ENCODE results near the gene PVR. TPM values are rescaled to one million over a fixed set of nuclear protein-coding genes. Genes with fewer than 3 reads are reported as not detected.
"Not testable (repeated sequence)": the region's sequence is repeated elsewhere in the genome, so short reads cannot be mapped to it uniquely, and the experiment has no call there.

PVR gene
- total RNA-seq, 1 experiment from 2014 or later, result 52.1 TPM

DNA sequence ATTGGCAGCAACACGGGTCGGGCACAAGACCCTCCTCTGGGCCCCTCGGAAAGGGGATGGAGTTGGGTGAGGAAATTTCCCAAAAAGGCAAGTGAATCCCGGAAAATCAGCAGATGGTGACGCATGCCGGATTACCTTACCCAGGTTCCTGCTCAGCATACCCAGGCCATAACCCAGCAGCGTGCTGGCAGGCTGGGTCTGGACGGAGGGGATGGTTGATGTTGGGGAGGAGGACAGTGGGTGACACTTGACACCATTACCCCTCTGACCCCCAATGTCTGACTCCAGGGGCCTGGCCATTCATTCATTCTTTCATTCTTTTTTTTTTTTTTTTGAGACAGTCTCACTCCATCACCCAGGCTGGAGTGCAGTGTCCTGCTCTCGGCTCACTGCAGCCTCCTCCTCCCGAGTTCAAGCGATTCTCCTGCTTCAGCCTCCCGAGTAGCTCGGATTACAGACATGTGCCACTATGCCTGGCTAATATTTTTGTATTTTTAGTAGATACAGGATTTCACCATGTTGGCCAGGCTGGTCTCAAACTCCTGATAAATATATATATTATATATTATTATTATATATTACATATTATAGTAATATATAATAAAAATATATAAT lies 799 bp downstream of the PVR start:
- peak; percentile 43 for DNase-seq (ENCODE audit: low read depth)

DNA sequence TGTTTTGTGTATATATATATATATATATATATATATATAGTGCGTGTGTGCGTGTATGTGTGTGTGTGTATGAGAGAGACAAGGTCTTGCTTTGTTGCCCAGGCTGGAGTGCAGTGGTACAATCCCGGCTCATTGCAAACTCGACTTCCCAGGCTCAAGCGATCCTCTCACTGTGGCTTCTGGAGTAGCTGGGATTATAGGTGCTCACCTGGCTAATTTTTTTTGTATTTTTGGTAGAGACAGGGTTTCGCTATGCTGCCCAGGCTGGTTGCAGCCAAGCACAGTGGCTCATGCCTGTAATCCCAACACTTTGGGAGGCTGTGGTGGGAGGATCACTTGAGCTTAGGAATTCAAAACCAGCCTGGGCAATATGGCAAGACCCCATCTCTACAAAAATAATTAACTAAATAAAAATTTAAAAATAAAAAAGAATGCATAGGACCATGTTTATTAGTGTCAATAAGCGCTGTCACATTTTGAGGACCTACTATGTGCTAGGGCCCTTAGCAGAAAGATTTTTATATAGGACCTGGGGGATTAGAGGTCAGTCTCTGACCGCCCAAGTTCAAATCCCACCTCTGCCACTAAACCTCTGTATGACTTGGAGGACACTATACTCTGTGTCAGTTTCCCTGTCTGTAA lies 1.8 kb downstream of the PVR start:
- DNase-seq (ENCODE audit: low read depth), result no peak

DNA sequence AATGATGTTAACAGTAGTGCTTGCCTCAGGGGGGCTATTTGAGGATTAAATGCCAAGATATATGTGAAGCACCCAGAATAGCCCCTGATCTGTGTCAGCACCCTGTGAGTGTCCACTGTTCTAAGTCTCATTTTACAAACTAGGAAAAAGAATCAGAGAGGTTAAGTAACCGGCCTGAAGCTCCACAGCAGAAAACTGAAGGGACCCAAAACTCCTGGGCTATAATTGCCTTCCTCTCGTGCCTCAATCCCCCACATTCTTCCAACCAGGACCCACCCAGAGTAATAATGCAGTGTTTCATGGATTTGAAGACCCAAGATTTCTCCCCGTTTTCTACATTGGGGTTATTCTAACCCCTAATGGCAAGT lies 2.3 kb downstream of the PVR start:
- no peak for DNase-seq (ENCODE audit: low read depth)

DNA sequence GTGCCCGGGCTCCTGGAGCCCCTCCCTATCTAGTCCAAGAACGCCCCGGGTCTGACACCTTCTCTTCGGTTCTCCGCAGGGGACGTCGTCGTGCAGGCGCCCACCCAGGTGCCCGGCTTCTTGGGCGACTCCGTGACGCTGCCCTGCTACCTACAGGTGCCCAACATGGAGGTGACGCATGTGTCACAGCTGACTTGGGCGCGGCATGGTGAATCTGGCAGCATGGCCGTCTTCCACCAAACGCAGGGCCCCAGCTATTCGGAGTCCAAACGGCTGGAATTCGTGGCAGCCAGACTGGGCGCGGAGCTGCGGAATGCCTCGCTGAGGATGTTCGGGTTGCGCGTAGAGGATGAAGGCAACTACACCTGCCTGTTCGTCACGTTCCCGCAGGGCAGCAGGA lies 3.4 kb downstream of the PVR start:
- DNase-seq (ENCODE audit: low read depth), result no peak

DNA sequence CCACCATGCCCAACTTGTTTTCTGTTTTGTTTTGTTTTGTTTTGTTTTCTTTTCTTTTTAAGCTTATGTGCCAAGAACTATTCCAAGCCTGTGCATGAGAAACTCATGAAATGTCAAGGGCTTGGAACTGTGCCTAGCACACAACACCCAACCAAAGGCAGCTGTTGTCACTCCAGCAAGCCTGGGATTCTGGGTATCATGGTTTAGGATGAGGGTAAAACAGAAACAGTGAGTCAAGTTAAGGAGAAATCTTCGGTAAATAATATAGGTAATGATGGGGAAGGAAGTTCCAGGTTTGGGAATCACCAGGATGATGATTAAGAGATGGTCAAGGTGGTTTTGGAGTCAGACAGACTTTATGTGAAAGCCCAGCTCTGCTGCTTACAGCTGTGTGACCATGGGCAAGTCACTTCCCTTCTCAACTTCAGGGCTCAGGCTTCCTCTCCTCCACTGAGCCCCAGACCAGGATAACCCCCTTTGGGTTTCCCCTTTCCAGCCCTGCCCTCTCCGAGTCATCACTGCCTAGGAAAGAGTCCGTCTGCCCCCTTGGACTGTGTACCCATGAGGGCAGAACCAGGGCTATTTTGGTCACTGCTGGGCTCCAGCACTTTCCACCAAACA lies 5.0 kb downstream of the PVR start:
- peak; percentile 95 for DNase-seq (ENCODE audit: low read depth)

DNA sequence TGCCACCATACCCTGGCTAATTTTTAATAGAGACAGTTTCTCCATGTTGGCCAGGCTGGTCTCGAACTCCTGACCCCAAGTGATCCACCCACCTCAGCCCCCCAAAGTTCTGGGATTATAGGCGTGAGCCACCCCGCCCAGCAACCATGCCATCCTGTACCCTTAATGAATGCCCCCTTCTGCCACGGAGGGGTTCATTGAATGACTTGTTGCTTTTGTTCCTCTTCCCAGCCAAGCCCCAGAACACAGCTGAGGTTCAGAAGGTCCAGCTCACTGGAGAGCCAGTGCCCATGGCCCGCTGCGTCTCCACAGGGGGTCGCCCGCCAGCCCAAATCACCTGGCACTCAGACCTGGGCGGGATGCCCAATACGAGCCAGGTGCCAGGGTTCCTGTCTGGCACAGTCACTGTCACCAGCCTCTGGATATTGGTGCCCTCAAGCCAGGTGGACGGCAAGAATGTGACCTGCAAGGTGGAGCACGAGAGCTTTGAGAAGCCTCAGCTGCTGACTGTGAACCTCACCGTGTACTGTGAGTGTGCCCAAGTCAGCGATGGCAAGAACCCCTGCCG lies 6.0 kb downstream of the PVR start:
- DNase-seq (ENCODE audit: low read depth), result no peak

DNA sequence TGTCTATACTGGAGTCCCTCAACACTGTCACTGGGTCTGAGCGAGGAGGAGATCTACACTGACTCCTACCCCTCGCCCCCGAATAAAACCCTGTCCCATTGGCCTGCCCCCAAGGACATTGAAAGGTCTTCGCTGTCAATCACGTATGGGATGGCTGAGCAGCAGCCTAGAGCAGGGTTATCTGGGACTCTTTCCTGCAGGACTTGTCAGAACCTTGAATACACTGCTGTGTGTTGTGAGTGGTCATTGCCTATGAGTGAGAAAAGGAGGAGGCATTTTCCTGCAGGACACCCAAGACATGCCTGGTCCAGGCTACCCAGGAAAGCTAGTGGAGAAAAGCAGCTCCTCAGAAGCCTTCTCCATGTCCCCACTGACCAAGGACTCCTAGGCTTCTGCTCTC lies 9.6 kb downstream of the PVR start:
- no peak for DNase-seq (ENCODE audit: low read depth)

DNA sequence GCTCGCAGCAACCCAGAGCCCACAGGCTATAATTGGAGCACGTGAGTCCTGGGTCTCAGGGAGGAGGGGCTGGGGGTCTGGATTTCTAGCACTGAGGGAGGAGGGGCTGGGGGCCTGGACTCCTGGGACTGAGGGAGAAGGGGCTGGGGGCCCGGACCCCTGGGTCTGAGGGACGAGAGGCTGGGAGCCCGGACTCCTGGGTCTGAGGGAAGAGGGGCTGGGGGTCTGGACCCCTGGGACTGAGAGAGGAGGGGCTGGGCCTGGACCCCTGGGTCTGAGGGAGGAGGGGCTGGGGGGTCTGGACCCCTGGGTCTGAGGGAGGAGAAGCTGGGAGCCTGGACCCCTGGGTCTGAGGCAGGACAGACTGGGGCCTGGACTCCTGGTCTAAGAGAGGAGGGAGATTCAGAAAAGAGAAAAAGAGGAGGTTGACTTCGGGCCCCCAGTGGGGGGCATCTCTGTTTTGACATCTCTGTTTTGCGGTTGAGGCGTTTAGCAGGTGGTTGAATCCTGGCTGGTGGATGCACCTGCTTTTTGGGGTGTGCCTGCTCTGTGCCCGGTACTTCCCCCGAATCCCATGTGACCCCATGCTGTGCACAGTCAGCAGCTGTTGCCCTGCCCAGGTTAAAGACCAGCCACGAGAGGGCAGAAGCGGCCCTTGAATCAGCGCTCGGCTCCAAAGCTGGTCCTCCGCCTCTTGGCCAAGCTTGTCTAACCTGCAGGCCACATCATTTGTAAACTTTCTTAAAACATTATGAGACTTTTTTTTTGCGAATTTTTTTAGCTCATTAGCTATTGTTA lies 10.5 kb downstream of the PVR start:
- peak; percentile 84 for DNase-seq (ENCODE audit: low read depth)

DNA sequence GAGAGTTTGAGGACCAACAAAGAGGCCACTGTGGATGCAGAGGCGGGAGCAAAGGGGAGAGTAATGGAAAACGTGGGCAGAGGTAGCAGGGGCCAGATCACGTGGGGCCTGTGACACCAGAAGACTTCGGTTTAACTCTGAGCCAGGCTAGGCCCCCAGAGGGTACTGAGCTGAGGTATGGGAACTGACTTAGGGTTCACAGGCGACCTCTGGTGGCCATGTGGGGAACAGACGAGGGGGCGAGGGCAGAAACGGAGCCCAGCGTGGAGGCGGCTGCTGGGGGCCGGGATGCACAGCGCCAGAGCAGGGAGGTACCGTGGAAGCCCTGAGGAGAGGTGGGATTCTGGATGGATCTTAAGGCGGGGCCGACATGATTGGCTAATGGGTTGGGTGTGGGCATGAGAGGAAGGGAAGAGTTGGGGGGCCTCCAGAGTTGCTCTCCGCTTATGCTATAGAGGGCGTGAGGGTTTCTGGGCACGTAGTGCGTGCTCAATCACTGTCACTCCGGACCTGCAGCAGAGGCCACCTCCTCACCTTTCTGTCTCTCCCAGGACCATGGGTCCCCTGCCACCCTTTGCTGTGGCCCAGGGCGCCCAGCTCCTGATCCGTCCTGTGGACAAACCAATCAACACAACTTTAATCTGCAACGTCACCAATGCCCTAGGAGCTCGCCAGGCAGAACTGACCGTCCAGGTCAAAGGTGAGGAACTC lies 13.7 kb downstream of the PVR start:
- DNase-seq (ENCODE audit: low read depth), result peak; percentile 36

DNA sequence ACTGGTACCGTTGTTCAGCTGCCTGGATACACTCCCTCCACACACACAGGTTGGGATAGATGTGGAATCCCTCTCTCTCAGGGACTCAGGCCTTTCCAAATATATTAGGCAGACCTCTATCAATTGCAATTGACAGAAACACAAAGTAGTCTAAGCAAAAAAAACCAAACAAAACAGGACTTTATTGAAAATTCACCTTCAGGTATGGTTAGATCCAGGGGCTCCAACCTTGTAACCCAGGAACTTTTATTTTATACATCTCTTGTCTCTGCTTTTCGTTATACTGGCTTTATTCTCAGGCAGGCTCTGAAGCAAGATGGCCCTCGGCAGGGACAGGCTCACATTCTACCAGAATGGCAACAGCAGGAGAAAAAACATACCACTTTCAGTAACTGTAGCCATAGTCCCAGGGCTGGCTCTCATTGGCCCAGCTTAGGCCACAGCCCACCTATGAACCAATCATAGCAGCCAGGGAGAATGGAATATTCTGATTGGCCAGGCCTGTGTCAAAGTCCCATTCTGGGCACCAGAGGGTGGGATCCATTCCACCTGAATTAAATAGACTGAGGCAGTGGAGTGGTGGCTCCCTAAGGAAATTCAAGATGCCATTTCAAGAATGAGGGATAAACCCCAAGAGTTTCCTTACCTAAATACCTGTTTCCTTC lies 14.5 kb downstream of the PVR start:
- DNase-seq (ENCODE audit: low read depth), result no peak

DNA sequence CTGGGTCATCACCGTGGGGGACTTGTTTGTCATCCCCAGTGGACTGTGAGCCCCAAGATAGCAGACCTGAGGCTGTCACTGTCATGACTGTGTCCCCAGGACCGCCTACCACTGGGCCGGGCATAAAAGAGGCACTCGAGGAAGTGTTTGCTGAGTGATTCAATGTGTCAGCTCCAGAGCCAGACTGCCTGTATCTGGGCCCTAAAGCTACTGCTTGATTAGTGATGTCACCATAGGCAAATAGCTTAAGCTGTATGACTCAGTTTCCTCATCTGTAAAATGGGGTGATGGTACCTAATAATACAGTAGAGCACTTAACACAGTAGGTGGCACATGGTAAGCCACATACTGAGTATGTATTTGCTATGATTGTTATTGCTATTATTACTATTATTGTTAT lies 16.4 kb downstream of the PVR start:
- DNase-seq (ENCODE audit: low read depth), result no peak

DNA sequence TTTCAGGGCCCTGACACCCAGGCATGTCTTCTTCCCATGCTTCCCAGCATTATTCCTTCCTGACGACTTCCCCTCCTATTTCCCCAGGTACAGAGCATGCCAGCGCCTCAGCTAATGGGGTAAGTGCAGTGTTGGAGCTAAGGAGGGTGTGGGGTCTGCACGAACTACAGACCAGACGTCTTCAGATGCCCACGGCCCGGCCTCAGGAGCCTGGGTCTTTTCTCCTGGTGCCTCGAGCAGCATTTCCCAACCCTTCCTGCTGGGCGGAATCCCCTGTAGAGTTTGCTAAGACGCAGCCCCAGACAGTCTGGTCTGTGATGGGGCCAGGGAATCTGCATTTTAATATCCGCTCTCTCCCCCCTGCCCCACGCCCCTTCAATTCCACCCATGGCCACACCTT lies 17.5 kb downstream of the PVR start:
- no peak for DNase-seq (ENCODE audit: low read depth)

DNA sequence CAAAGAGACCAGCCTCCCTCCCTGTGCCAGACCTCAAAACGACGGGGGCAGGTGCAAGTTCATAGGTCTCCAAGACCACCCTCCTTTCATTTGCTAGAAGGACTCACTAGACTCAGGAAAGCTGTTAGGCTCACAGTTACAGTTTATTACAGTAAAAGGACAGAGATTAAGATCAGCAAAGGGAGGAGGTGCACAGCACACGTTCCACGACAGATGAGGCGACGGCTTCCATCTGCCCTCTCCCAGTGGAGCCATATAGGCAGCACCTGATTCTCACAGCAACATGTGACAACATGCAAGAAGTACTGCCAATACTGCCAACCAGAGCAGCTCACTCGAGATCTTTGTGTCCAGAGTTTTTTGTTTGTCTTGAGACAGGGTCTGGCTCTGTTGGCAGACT lies 18.2 kb downstream of the PVR start:
- no peak for DNase-seq (ENCODE audit: low read depth)

DNA sequence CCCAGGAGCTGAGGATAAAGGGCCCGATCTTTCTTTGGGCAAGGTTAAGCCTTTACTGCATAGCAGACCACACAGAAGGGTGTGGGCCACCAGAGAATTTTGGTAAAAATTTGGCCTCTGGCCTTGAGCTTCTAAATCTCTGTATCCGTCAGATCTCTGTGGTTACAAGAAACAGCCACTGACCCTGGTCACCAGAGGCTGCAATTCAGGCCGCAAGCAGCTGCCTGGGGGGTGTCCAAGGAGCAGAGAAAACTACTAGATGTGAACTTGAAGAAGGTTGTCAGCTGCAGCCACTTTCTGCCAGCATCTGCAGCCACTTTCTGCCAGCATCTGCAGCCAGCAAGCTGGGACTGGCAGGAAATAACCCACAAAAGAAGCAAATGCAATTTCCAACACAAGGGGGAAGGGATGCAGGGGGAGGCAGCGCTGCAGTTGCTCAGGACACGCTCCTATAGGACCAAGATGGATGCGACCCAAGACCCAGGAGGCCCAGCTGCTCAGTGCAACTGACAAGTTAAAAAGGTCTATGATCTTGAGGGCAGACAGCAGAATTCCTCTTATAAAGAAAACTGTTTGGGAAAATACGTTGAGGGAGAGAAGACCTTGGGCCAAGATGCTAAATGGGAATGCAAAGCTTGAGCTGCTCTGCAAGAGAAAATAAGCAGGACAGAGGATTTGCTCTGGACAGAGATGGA lies 19.1 kb downstream of the PVR start:
- DNase-seq (ENCODE audit: low read depth), result peak; percentile 95

DNA sequence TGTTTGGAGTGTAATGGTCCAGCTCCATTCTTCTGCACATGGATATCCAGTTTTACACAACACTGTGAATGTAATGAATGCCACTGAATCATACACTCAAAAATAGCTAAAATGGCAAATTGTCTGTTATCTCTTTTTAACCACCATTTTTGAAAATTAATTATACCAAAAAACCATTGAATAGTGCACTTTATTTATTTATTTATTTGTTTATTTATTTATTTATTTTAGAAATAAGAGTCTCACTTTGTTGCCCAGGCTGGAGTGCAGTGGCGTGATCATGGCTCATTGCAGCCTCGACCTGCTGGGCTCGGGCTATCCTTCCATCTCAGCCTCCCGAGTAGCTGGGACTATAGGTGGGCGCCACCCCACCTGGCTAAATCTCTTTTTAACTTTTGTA lies 20.3 kb downstream of the PVR start:
- no peak for DNase-seq (ENCODE audit: low read depth)

DNA sequence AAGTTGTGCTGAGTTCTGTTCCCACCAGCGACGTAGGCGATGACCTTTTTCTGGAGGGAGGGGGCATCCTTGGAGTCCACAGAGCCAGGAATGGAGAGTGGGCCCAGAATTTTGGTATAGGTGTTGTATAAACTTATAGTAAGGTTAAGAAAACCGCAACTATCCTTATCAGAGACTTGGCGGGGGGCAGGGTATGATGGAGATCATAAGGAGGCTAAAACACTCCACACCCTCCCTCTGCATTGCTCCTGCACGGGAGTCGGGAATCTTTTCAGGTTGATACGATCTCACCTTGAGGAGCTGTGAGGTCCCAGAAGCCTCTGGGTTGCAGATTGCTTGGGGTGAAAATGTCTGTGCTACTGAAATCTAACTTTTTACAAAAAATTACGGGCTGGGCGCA lies 21.3 kb downstream of the PVR start:
- DNase-seq (ENCODE audit: low read depth), result no peak

DNA sequence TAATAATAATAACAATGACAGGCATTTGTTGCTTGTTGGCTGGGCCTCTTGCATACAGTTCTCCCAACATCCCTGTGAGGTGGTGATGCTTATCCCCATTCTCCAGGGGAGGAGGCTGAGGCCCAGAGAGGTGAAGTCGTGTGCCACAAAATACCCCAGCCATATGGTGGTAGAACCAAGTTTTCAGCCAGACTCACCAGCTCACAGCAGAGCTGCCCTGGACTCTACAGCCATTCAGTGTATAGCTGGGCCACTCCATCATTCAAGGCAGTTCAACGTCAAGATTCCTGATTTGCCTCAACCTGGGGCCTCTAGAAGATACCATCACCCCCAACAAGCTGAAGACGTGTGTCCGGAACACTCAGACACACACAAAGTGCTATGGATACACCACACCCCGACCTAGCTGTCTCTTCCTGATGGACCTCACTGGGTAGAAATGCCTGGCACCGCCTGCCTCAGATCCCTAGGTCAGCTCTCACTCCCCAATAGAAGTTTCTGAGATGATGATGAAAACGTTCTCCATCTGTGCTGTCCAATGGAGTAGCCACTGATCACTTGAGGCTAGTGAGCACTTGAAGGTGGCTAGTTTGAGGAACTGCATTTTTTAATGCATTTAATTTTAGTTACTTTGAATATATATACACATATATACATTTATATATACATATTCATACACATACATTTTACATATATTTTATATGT lies 23.3 kb downstream of the PVR start:
- no peak for DNase-seq (ENCODE audit: low read depth)

DNA sequence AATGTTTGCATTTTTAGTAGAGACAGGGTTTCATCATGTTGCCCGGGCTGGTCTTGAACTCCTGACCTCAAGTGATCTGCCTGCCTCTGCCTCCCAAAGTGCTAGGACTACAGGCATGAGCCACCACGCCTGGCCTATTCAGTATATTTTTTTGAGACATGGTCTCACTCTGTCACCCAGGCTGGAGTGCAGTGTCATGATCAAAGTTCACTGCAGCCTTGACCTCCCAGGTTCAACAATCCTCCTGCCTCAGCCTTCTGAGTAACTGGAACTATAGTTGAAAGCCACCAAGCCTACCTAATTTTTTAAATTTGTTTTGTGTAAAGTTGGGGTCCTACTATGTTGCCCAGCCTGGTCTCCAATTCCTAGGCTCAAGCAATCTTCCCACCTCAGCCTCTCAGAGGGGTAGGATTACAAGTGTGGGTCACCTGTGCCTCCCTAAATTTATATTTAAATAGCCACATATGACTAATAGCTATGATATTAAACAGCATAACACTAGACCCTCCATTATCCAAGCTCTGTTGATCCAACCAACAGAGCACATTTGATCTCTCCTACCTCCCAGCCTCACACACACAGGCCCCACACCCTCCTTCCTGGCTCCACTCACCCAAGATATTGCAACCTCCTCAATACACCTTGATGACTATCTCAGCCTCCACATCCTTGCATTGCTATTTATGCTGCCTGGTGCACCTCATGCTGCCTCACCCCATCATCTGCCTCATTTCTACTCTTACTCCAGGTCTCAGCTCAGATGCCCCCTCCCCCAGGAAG lies 25.5 kb downstream of the PVR start:
- no peak for DNase-seq (ENCODE audit: low read depth)

DNA sequence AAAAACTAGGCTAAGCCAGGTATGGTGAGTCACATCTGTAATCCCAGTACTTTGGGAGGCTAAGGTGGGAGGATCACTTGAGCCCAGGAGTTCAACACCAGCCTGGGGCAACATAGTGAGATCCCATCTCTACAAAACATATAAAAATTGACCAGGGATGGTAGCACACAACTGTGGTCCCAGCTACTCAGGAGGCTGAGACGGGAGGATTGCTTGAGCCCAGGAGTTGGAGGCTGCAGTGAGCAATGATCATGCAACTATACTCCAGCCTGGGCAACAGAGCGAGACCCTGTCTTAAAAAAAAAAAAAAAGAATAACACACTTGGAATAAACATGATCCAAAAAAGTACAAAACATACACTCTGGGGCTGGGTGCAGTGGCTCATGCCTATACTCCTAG lies 26.3 kb downstream of the PVR start:
- not testable (repeated sequence) for DNase-seq (ENCODE audit: low read depth)

Data from LHCN-M2 (cell line).